ENCODE data around the gene EDN2.

EDN2 gene

GRCh38 chr1:41461790-41462679 lies 22.4 kb downstream of the EDN2 start:
- DNase-seq: no peak

- DNase-seq: no peak
Observed at GRCh38 chr1:41456847-41457540, 27.5 kb downstream of the EDN2 start.

- DNase-seq: no peak
Observed at GRCh38 chr1:41455479-41456332, 28.8 kb downstream of the EDN2 start.

- DNase-seq: peak; percentile 22
Observed at GRCh38 chr1:41454406-41454805, 30.1 kb downstream of the EDN2 start.

- no peak for DNase-seq
Observed at GRCh38 chr1:41452704-41453290, 31.7 kb downstream of the EDN2 start.

GRCh38 chr1:41450747-41451285 lies 33.7 kb downstream of the EDN2 start:
- no peak for DNase-seq

- DNase-seq: no peak
Observed at GRCh38 chr1:41449326-41449921, 35.1 kb downstream of the EDN2 start.

- DNase-seq: no peak
Observed at GRCh38 chr1:41448821-41449220, 35.7 kb downstream of the EDN2 start.

- no peak for DNase-seq
Observed at GRCh38 chr1:41447995-41448770, 36.3 kb downstream of the EDN2 start.

GRCh38 chr1:41446851-41447610 lies 37.5 kb downstream of the EDN2 start:
- no peak for DNase-seq

- DNase-seq: no peak
Observed at GRCh38 chr1:41444785-41445184, 39.7 kb downstream of the EDN2 start.

GRCh38 chr1:41444246-41444645 lies 40.2 kb downstream of the EDN2 start:
- DNase-seq: no peak

- DNase-seq: no peak
Observed at GRCh38 chr1:41442697-41443251, 41.7 kb downstream of the EDN2 start.

- no peak for DNase-seq
Observed at GRCh38 chr1:41440321-41441085, 44.0 kb downstream of the EDN2 start.

- no peak for DNase-seq
Observed at GRCh38 chr1:41439234-41439633, 45.2 kb downstream of the EDN2 start.

GRCh38 chr1:41438711-41439110 lies 45.8 kb downstream of the EDN2 start:
- no peak for DNase-seq

- DNase-seq: no peak
Observed at GRCh38 chr1:41437011-41437355, 47.5 kb downstream of the EDN2 start.

GRCh38 chr1:41436281-41437010 lies 48.0 kb downstream of the EDN2 start:
- DNase-seq: no peak
